GM03348 (cell line): ENCODE data around the gene RNF207.

Source experiments
- DNase-seq: peaks from one replicate; pipeline ENCODE4 v3.0.0; 2012; ENCODE audit warnings: low spot score

The RNF207 gene

GRCh38 chr1:6174621-6175410 is 31.1 kb upstream of the RNF207 start:
- no peak for DNase-seq

DNA sequence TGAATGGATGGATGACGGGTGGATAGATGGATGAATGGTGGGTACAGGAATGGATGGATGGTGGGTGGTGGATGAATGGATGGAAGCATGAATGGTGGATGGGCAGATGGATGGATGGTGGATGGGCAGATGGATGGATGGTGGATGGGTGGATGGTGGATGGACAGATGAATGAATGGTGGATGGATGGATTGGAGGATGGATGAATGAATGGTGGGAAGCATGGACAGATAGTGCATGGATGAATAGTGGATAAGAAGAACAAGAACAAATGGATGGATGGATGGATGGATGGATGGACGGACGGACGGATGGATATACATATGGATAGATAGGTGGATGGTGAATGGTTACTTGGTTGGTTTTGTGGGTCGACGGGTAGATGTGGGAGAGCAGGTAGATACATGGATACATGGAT is 30.5 kb upstream of the RNF207 start:
- no peak for DNase-seq

DNA sequence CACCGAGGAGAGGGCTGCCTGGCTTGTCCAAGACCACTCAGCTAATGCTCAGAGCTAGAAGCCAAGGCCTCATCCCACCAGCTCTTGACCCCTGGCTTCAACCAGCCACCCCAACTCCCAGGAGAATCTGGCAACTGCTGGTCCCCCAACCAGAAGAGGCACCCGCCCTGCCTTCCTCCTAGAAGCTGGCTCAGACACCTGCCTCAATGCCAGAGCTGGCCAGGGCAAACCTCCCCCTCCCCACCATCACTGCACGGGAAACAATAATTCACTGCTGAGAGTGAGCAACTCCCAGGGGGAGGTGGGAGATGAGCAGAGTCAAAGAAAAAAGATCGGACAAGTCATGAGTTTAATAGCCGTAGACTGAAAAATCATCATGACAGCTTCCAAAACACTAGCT is 29.1 kb upstream of the RNF207 start:
- no peak for DNase-seq

- no peak for DNase-seq
These were observed 28.1 kb upstream of the RNF207 start for GRCh38 chr1:6177681-6178380.

DNA sequence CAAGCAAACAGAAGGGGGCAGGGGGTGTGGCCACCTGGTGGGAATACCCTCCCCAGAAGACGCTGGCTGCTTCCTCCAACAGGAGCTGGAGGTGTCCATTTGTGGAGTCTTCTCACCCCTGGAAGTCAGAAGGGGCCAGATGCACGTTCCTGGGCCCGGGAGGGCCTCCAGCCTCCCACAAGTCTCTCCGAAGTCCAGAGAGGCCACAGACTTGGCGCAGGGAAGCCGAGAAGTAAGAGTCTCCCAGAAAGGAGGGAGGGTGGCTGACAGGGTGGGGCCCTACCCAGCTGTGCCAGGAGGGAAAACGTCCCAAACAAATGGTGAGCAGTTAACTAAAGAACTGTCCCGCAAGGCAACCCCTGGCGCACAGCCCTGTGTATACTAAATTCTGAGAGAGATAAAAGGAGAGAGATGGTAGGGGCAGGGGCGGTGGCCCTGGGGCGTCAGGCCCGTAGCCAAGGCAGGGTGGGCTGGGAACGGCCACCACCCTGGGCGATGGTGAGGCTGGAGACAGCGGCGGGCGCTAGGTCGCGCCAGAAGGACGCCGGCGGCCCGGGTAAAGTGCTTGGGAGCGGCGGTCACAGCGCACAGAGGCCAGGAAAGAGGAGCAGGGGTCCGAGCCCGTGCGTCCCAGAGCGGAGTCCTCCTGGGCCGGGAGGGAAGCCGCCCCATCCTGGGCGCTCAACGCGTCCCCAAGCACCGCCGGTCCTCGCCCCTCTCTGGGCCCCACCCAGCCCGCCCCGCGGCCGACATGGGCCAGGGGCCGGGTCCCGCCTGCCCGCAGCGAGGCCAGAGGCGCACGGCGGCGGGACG is 27.0 kb upstream of the RNF207 start:
- no peak for DNase-seq

DNA sequence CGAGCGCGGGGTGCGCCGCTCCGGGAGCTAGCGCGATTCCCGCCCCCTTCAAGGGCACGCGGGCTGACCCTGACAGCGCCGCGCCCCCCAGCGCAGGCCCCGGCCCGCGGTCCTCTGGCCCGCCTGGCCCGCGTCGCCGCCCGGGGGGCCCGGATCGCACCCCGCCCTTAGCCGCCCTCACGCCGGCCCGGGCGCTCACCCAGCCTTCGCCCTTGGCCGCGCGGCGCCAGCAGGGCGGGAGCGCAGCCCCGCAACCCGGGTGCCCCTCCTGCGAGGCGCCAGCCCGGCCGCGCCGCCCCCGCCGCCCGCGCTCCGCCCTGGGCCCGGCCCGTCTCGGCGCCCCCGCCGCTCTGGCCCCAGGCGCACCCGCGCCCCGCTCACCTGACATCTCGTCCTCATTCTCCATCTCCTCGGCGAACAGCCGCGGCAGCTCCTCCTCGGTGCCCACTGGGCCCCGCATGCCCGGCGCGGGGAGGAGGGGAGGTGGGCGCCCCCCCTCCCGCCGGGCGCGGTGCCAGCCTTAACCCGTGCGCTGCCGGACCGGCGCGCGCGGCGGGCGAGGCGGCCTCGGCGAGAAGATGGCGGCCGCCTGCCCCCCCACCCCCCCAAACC is 26.2 kb upstream of the RNF207 start:
- DNase-seq: no peak

DNA sequence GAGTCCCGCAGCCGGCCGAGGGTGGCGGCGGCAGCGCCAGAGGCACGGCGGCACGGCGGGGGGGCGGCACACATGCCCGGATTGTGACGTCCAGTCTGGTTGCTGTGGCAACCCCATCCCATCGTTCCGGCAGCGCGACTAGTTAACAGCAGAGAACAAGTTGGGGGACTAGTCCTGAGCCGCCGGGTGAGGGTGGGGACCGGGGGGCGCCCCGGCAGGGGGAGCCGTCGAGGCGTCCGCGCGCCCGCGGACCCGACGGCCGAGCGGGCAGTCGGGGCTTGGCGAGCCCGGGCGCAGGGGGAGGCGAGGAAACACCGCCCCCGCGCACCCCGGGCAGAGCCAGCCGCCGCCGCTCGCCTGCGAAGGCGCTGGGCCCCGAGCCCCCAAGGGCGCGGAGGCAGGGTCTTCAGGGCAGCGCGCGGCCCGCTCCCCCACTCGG is 25.6 kb upstream of the RNF207 start, which contains the start of gene CHD5:
TSS of gene CHD5 (minus strand) at position 54 of the 439 bp plus-strand sequence. CDS start 298 bp downstream, outside the sequence.
- DNase-seq: no peak

DNA sequence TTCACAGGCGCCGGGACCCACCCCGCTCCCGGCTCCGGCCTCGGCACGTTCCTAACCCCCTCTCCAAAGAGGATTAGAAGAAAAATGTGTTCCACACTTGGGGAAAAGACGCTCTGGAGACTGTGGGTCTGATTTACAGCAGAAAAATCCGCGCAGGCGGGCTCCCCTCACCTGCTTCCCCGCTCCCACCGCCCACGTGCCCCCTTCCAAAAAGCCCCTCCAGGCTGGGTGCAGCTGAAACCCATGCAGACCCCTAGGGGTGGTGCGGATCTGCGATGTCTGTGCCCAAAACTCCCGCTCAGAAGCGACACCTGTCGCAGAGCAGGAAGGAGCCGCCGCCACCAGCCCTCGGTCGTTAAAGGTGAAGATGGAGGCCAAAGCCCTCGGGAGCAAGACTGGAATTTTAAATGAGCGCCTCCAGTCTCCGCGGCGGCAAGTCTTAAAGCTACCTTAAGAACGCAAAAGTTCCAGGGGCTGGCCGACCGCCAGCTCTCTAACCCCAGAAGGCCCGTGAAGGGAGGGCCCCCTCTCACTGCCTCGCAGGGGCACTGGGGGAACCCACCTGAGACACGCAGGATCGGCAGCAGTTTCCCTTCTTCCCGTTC is 25.1 kb upstream of the RNF207 start:
- DNase-seq: no peak

DNA sequence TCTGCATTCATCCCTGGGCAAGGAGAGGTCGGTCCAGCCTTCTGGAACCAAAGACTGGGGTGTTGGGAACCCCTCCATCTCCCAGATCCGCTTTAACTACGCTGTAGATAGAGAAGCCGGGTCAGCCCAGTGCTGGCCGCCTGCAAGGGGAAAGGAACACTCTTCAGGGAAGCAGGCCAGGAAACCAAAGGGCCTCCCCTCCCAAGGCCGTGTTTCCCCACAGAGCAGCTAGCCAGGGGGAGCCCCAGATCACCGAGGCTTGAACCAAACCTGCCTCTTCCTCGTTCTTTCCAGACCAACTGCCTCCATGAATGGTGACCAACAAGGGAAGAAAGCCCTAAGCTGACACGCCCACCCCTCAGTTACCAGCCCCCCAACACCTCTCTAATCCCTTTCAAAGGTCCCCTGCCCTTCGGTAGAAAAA is 24.6 kb upstream of the RNF207 start:
- DNase-seq: no peak

DNA sequence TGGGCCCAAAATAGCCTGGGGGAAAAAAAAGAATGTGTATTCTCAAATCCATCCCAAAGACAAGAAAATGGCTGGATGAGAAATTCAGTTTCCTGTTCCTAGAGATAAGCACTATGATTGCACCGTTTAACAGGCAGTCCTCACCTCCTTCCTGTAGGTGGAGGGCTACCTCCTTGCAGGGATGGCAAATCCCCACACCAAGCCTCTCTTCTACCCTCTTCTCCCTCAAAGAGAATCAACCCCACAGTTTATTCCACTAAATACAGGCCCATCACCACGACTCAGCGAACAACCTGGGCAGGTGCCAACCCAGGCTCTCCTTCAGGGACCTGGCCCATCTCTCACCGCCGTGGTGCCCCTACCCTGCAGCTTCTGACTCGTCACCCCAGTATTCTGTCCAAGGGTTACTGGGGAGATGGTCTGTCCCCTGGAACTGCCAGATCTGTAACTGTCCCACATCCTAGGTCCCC is 22.4 kb upstream of the RNF207 start:
- no peak for DNase-seq

- DNase-seq: no peak
These were observed 21.7 kb upstream of the RNF207 start for GRCh38 chr1:6184083-6184783.

GRCh38 chr1:6185151-6185550 is 20.8 kb upstream of the RNF207 start:
- DNase-seq: no peak

- no peak for DNase-seq
These were observed 20.1 kb upstream of the RNF207 start for GRCh38 chr1:6185635-6186382.

DNA sequence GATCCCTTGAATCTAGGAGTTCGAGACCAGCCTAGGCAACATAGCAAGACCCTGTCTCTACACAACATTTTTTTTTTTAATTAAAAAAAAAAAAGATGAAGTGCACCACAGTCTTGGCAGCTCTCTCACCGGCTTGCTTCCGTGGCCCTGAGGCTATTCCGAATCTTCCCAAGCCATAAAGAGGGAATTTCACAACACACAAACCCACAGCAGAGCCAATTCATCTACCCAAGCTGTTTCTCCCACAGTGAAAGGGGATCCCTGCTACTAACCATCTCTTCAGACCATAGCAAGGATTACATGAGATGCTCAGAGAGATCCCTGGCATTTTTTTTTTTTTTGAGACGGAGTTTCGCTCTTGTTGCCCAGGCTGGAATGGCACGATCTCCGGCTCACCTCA is 17.5 kb upstream of the RNF207 start:
- no peak for DNase-seq

DNA sequence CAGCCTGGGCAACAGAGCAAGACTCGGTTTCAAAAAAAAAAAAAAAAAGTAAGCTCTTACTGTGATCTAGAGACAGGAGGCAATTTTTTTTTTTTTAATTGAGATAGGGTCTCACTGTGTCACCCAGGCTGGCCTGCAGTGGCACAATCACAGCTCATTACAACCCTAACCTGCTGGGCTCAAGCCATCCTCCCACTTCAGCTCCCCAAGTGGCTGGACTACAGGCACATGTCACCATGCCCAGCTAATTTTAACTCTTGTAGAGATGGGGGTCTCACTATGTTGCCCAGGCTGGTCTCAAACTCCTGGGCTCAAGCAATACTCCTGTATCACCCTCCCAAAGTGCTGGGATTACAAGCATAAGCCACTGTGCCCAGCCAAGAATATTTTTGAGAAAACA is 14.0 kb upstream of the RNF207 start:
- no peak for DNase-seq

GRCh38 chr1:6197746-6198427 is 8.0 kb upstream of the RNF207 start:
- no peak for DNase-seq

DNA sequence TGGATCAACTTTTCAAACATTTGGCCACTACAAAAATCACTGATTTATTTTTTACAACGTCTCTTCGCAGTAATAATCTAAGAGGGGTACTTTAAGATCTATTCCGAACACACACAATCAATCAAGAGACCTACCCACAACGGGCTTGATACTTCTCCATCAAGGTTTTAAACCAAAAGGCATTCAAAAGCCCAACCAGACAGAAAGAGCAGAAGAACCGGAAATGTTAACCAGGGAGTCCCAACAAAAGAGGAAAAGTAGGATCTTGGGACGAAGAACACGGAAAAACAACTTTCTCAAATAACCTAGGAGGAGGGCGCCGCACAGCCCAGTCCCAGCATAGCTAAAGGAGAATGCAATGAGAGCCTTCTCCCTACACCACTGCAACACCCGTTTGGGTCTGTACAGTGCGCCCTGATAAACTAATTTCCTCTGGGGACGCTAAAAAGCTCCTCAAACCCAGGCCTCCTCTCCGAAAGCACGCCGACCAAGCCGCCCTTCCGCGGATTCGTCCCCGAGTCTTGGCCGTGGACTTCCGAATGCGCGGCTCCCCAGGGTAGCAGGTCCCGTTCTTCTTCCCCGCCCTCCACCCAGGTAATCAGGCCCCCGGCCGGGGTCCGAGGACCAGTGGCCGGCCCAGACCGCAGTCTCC is 7.1 kb upstream of the RNF207 start:
- DNase-seq: no peak

- peak; percentile 97 for DNase-seq
These were observed 6.4 kb upstream of the RNF207 start, which contains the start of gene RPL22 for GRCh38 chr1:6199298-6200187. Gene RPL22 (minus strand): TSS chr1:6199595. CDS start chr1:6199573, 22 bp downstream.
